Uterus (tissue), 2 donors: ENCODE data around the gene ATF7.

Experiments used
- POLR2A ChIP-seq, 2 donors: fragments of 450-650 bp; IDR thresholded peaks; one replicate each; pipeline ENCODE4 v1.6.1; 2016; ENCODE audit warnings: antibody characterized with exemption in 2 of 2, mild to moderate bottlenecking in 1 of 2, moderate library complexity in 1 of 2
- TF ChIP-seq, protein P1 (sequence below), 4 experiments: fragments of 200-600 bp in 2 of 4; fragments of 450-650 bp in 2 of 4; sonication (generic) in 2 of 4; IDR thresholded peaks; one replicate each; pipeline ENCODE4 v1.5.1; 2016 to 2019; ENCODE audit warnings: antibody characterized with exemption in 4 of 4, mild to moderate bottlenecking in 2 of 4, moderate library complexity in 1 of 4

GRCh38 chr12:53552361-53553327 lies 73.5 kb downstream of the ATF7 start:
- TF ChIP-seq, protein P1, sequence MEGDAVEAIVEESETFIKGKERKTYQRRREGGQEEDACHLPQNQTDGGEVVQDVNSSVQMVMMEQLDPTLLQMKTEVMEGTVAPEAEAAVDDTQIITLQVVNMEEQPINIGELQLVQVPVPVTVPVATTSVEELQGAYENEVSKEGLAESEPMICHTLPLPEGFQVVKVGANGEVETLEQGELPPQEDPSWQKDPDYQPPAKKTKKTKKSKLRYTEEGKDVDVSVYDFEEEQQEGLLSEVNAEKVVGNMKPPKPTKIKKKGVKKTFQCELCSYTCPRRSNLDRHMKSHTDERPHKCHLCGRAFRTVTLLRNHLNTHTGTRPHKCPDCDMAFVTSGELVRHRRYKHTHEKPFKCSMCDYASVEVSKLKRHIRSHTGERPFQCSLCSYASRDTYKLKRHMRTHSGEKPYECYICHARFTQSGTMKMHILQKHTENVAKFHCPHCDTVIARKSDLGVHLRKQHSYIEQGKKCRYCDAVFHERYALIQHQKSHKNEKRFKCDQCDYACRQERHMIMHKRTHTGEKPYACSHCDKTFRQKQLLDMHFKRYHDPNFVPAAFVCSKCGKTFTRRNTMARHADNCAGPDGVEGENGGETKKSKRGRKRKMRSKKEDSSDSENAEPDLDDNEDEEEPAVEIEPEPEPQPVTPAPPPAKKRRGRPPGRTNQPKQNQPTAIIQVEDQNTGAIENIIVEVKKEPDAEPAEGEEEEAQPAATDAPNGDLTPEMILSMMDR (IDR thresholded peaks at IDR 0.05), result no peak
- no peak for TF ChIP-seq POLR2A (IDR thresholded peaks at IDR 0.05)
